ENCODE data around the gene RPL19.

DNA sequence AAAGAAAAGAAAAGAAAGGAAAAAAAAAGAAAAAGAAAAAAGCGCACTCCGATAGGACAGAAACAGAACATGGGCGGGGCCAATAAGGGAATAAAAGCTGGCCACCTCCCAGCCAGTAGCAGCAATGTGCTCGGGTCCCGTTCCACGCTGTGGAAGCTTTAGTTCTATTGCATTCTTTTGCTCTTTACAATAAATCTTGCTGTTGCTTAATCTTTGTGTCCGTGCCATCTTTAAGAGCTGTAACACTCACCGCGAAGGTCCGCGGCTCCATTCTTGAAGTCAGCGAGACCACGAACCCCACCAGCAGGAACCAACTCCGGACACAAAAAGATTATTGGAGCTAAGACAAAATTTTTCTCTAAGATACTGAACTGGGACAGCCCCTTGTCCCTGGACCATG is 31.0 kb upstream of the RPL19 start:
- TF ChIP-seq EZH2 (IDR thresholded peaks at IDR 0.05), result no peak
- TF ChIP-seq, protein P1, sequence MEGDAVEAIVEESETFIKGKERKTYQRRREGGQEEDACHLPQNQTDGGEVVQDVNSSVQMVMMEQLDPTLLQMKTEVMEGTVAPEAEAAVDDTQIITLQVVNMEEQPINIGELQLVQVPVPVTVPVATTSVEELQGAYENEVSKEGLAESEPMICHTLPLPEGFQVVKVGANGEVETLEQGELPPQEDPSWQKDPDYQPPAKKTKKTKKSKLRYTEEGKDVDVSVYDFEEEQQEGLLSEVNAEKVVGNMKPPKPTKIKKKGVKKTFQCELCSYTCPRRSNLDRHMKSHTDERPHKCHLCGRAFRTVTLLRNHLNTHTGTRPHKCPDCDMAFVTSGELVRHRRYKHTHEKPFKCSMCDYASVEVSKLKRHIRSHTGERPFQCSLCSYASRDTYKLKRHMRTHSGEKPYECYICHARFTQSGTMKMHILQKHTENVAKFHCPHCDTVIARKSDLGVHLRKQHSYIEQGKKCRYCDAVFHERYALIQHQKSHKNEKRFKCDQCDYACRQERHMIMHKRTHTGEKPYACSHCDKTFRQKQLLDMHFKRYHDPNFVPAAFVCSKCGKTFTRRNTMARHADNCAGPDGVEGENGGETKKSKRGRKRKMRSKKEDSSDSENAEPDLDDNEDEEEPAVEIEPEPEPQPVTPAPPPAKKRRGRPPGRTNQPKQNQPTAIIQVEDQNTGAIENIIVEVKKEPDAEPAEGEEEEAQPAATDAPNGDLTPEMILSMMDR (IDR thresholded peaks at IDR 0.05), result no peak
